ENCODE data around the gene NOPCHAP1. TPM values are rescaled to one million over a fixed set of nuclear protein-coding genes. Genes with fewer than 3 reads are reported as not detected.

Gene NOPCHAP1
- total RNA-seq, 1 experiment from 2014 or later, result 49.3 TPM

GRCh38 chr12:105014603-105015002, 28.5 kb downstream of the NOPCHAP1 start:
- DNase-seq, result no peak
- H4K91ac ChIP-seq (ENCODE audit: insufficient read length, low read depth, low read length), result no peak overlapping the region
- no peaks in the 10 kb centered on the region for H4K20me1 ChIP-seq (ENCODE audit: control insufficient read depth, insufficient read depth, insufficient read length)
- H3K27ac Mint-ChIP-seq, result no peak overlapping the region
- no peaks in the 10 kb centered on the region for H3K9me3 ChIP-seq (ENCODE audit: control insufficient read depth, low read depth, low read length)
- no peak for TF ChIP-seq CTCF (conservative IDR thresholded peaks at IDR 0.05)
- H2BK120ac ChIP-seq (ENCODE audit: low read depth, low read length, poor library complexity, severe bottlenecking), result no peak overlapping the region
- H3K27me3 ChIP-seq (ENCODE audit: insufficient read depth, low read length), result no peaks in the 10 kb centered on the region
- no peak overlapping the region for H3K27ac ChIP-seq (ENCODE audit: insufficient read length, low read depth, low read length)
- H3K4ac ChIP-seq (ENCODE audit: low read depth, low read length), result no peak overlapping the region
- H3K36me3 Mint-ChIP-seq (ENCODE audit: insufficient read depth in 1 of 3, low read depth in 3 of 3), result peaks cover 43 to 47% (median 44%) of the 10 kb centered on the region in 3 experiments
- no peak overlapping the region for H2AFZ ChIP-seq (ENCODE audit: low read length)
- no peak overlapping the region for H3K56ac ChIP-seq (ENCODE audit: insufficient read length, low read depth, low read length)
- peaks cover 17 to 19% of the 10 kb centered on the region in 2 experiments for H3K9me3 Mint-ChIP-seq
- H3K9ac ChIP-seq (ENCODE audit: extremely low read depth, insufficient read length, low read length), result no peak overlapping the region
- H3K4me1 Mint-ChIP-seq, result peaks cover 2 to 7% of the 10 kb centered on the region in 2 experiments
- H3K23me2 ChIP-seq (ENCODE audit: insufficient read length, low read depth, low read length, poor library complexity, severe bottlenecking), result no peaks in the 10 kb centered on the region
- no peaks in the 10 kb centered on the region for H3K4me1 ChIP-seq (ENCODE audit: insufficient read depth, low read length)
- no peak overlapping the region for H2BK5ac ChIP-seq (ENCODE audit: insufficient read length, low read length)
- H2BK15ac ChIP-seq (ENCODE audit: low read depth, low read length), result no peak overlapping the region
- H3T11ph ChIP-seq (ENCODE audit: low read length), result no peak overlapping the region
- H3K79me2 ChIP-seq (ENCODE audit: insufficient read depth, low read length), result no peaks in the 10 kb centered on the region
- no peak overlapping the region for H3K4me3 Mint-ChIP-seq
- no peaks in the 10 kb centered on the region for H3K79me1 ChIP-seq (ENCODE audit: insufficient read depth, low read depth, low read length, poor library complexity, severe bottlenecking)
- H2BK12ac ChIP-seq (ENCODE audit: insufficient read length, low read depth, low read length), result no peak overlapping the region
- H2AK5ac ChIP-seq (ENCODE audit: insufficient read length, low read length), result no peak overlapping the region
- H3K27me3 Mint-ChIP-seq (ENCODE audit: low read depth), result no peaks in the 10 kb centered on the region
- H3K23ac ChIP-seq (ENCODE audit: insufficient read length, low read depth, low read length), result no peak overlapping the region
- no peak overlapping the region for H3K14ac ChIP-seq (ENCODE audit: insufficient read depth, low read length)
- WGBS (ENCODE audit: extremely low coverage, insufficient read length, low lambda C conversion rate), result no CpG with 5 or more reads among the region's 2 CpGs
- no peak overlapping the region for H2BK20ac ChIP-seq (ENCODE audit: low read depth, low read length, poor library complexity, severe bottlenecking)
- no peak overlapping the region for H3K4me2 ChIP-seq (ENCODE audit: insufficient read depth, insufficient read length, low read length)
- H3K18ac ChIP-seq (ENCODE audit: insufficient read length, low read depth, low read length), result no peak overlapping the region
- H4K8ac ChIP-seq (replicated peaks; ENCODE audit: insufficient read length, low read depth, low read length), result no peak overlapping the region
- no peak overlapping the region for H4K5ac ChIP-seq (ENCODE audit: insufficient read length, low read depth, low read length)

Data from H9 (cell line).